ENCODE results near the gene TRPV2.
"Not testable (repeated sequence)": the region's sequence is repeated elsewhere in the genome, so short reads cannot be mapped to it uniquely, and the experiment has no call there.

Gene TRPV2

DNA sequence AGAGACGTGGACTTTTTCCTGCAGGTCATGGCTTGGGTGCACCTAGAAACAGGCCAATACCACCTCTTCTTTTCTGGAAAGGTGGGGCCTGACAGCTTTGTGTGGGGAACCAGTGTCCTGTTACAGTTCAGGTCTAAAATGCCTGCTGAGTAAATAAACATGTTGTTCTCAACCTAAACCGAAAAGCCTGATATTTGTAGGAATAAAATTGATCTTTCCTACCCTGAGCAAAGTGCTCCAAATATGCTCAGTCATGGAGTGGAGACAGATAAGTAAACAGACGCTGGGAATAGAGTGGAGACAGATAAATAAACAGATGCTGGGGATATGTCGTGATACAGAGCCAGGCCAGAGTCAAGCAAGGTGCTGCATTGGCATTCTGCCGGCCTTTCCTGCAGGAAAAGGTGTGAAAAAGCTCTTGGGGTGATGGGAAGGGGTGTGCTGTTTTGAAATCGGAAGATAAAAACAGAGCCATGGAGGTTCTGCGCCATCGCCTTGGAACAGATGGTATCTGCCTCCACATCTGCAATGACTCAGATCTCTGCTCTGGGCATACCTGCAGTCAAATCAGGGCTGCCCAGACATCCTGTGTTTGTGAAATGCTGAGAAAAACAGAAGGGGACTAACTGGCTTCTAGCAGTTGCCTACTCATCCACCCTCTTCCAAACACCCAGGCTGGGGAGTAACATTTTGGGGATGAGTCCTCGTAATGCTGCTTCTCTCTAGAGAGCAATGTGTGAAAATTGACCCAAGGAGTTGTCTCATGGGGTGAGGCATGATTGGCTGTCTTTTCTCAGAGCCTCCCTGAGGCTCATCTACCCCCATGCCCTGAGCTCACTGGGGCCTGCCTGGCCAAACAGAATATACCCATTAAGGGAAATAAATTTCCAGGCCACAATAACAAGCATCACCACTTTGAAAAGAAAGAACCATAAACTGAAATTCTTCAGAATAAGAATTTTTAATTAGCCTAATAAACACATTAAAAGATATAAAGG is 16.8 kb upstream of the TRPV2 start:
- no peak for DNase-seq (ENCODE audit: low read depth, low spot score)
- in situ Hi-C loops (cut with HindIII; ENCODE audit: low sequenced_read_pairs), result no loop called here
- TF ChIP-seq CTCF (IDR thresholded peaks at IDR 0.05; ENCODE audit: low read depth, low read length), result no peak
- H3K4me3 ChIP-seq (ENCODE audit: low read depth, low read length), result no peak overlapping the region

DNA sequence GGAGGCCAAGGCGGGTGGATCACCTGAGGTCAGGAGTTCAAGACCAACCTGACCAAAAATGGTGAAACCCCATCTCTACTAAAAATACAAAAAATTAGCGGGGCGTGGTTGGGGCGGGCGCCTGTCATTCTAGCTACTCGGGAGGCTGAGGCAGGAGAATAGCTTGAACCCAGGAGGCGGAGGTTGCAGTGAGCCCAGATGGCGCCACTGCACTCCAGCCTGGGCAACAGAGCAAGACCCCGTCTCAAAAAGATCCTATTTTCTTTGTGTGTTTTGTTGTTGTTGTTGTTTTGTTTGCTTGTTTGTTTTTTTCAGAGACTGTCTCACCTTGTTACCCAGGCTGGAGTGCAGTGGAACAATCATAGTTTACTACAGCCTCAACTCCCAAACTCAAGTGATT is 11.5 kb upstream of the TRPV2 start:
- in situ Hi-C loops (cut with HindIII; ENCODE audit: low sequenced_read_pairs); H3K4me3 ChIP-seq (ENCODE audit: low read depth, low read length); DNase-seq (ENCODE audit: low read depth, low spot score): not testable (repeated sequence)

GRCh38 chr17:16406742-16407674 is 8.4 kb upstream of the TRPV2 start:
- peak; percentile 15 for DNase-seq (ENCODE audit: low read depth, low spot score)
- in situ Hi-C loops (cut with HindIII; ENCODE audit: low sequenced_read_pairs), result no loop called here
- TF ChIP-seq CTCF (IDR thresholded peaks at IDR 0.05; ENCODE audit: low read depth, low read length), result no peak
- H3K4me3 ChIP-seq (ENCODE audit: low read depth, low read length), result peak overlapping the region; percentile 57

DNA sequence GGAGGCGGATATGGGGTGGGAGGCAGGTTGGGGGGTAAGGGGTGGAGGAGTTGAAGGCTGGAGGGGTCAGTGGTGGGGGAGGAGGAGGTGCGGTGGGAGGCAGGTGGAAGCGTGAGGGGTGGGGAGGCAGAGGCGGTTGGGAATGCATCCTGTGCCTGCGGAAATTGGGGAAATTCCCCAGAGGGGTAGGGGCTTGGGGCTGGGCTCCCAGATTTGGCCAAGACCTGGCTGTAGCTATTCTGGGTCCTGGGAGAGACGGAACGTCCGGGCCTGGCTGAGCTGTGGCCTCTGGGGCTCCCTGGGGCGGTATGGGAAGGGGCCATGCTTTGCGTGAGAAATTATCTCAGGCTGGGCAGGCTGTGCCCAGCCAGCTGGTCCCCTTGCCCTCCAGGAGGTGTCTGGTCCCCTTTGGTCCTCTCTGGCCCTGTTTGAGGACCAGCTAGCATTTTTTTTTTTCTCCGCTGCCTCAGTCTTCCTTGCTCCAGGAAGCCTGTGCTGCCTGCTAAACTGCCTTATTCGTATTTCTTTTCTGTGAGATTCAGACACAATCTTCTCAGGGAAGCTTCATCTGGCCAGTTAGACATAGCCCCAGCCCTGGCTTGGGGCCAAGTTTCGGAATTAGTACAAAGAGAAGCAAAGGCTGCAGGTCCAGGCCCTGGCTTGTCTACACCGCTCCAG is 7.3 kb upstream of the TRPV2 start:
- DNase-seq (ENCODE audit: low read depth, low spot score), result peak; percentile 65
- H3K4me3 ChIP-seq (ENCODE audit: low read depth, low read length), result no peak overlapping the region
- no peak for TF ChIP-seq CTCF (IDR thresholded peaks at IDR 0.05; ENCODE audit: low read depth, low read length)
- in situ Hi-C loops (cut with HindIII; ENCODE audit: low sequenced_read_pairs), result no loop called here

DNA sequence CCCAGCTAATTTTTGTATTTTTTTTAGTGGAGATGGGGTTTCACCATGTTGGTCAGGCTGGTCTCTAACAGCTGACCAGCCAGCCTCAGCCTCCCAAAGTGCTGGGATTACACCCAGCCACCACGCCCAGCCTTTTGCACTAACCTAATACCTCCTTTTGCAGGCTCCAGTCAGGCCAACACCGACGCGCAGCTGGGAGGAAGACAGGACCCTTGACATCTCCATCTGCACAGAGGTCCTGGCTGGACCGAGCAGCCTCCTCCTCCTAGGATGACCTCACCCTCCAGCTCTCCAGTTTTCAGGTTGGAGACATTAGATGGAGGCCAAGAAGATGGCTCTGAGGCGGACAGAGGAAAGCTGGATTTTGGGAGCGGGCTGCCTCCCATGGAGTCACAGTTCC is 2.0 kb downstream of the TRPV2 start:
- TF ChIP-seq CTCF (IDR thresholded peaks at IDR 0.05; ENCODE audit: low read depth, low read length), result no peak
- no peak for DNase-seq (ENCODE audit: low read depth, low spot score)
- H3K4me3 ChIP-seq (ENCODE audit: low read depth, low read length), result no peak overlapping the region
- in situ Hi-C loops (cut with HindIII; ENCODE audit: low sequenced_read_pairs), result no loop called here

GRCh38 chr17:16417896-16418684 is 2.7 kb downstream of the TRPV2 start:
- no peak for DNase-seq (ENCODE audit: low read depth, low spot score)
- H3K4me3 ChIP-seq (ENCODE audit: low read depth, low read length), result no peak overlapping the region
- no peak for TF ChIP-seq CTCF (IDR thresholded peaks at IDR 0.05; ENCODE audit: low read depth, low read length)
- in situ Hi-C loops (cut with HindIII; ENCODE audit: low sequenced_read_pairs), result no loop called here
